ENCODE measurements around the gene PGAM2.

Gene PGAM2

GRCh38 chr7:44106311-44107065, 41.1 kb upstream of the PGAM2 start:
- H3K4me3 ChIP-seq (ENCODE audit: control insufficient read depth, low read depth, low read length) = no peak overlapping the region
- no peak for DNase-seq (ENCODE audit: low read depth)

GRCh38 chr7:44105832-44106231, 40.5 kb upstream of the PGAM2 start:
- DNase-seq (ENCODE audit: low read depth) = no peak
- TF ChIP-seq CTCF (conservative IDR thresholded peaks at IDR 0.05; ENCODE audit: control insufficient read depth, insufficient read depth, low read depth, low read length) = no peak
- H3K4me3 ChIP-seq (ENCODE audit: control insufficient read depth, low read depth, low read length) = peak overlapping the region; percentile 66

More at GRCh38 chr7:44106311-44107065, 41.1 kb upstream of the PGAM2 start:
- no peak for TF ChIP-seq CTCF (conservative IDR thresholded peaks at IDR 0.05; ENCODE audit: control insufficient read depth, insufficient read depth, low read depth, low read length)

- DNase-seq (ENCODE audit: low read depth) = peak; percentile 82
- peak overlapping the region; percentile 66 for H3K4me3 ChIP-seq (ENCODE audit: control insufficient read depth, low read depth, low read length)
- no peak for TF ChIP-seq CTCF (conservative IDR thresholded peaks at IDR 0.05; ENCODE audit: control insufficient read depth, insufficient read depth, low read depth, low read length)
Observed at GRCh38 chr7:44104860-44105771, 39.7 kb upstream of the PGAM2 start.

GRCh38 chr7:44103923-44104859, 38.8 kb upstream of the PGAM2 start, which contains the start of gene AEBP1:
TSS of gene AEBP1 (plus strand) at chr7:44104345. CDS start at chr7:44104666, 321 bp downstream.
- TF ChIP-seq CTCF (conservative IDR thresholded peaks at IDR 0.05; ENCODE audit: control insufficient read depth, insufficient read depth, low read depth, low read length) = no peak
- peak; percentile 38 for DNase-seq (ENCODE audit: low read depth)
- H3K4me3 ChIP-seq (ENCODE audit: control insufficient read depth, low read depth, low read length) = peak within 1 kb of the TSS; percentile 66

GRCh38 chr7:44103566-44103922, 38.2 kb upstream of the PGAM2 start:
- no peak for TF ChIP-seq CTCF (conservative IDR thresholded peaks at IDR 0.05; ENCODE audit: control insufficient read depth, insufficient read depth, low read depth, low read length)
- H3K4me3 ChIP-seq (ENCODE audit: control insufficient read depth, low read depth, low read length) = no peak overlapping the region

More at GRCh38 chr7:44103566-44103922, 38.2 kb upstream of the PGAM2 start:
- no peak for DNase-seq (ENCODE audit: low read depth)

All from fibroblast of mammary gland (primary cell).